Fibroblast of lung (primary cell): ENCODE data around the gene DUSP5. TPM values are rescaled to one million over a fixed set of nuclear protein-coding genes. Genes with fewer than 3 reads are reported as not detected.

ENCODE experiments used
- DNase-seq, 2 donors: peaks; one replicate each; pipeline versions ENCODE4 v3.0.0 to v3.0.0-alpha.2; 2010; ENCODE audit warnings: low read depth in 2 of 2
- H2AFZ ChIP-seq: 2 replicates; pipeline ENCODE4 v1.5.1; 2012; ENCODE audit warnings: low read length, control low read depth, inconsistent platforms
- H3K27ac ChIP-seq: 2 replicates; pipeline ENCODE4 v1.5.1; 2011; ENCODE audit warnings: low read length, control low read depth; ENCODE audit not compliant: insufficient read depth
- H3K27me3 ChIP-seq: 2 replicates; pipeline ENCODE4 v1.5.1; 2011; ENCODE audit warnings: mild to moderate bottlenecking, low read length; ENCODE audit not compliant: control insufficient read depth, insufficient read depth
- H3K36me3 ChIP-seq: 2 replicates; pipeline ENCODE4 v1.5.1; 2011; ENCODE audit warnings: low read length; ENCODE audit not compliant: control insufficient read depth, insufficient read depth
- H3K4me1 ChIP-seq: 2 replicates; pipeline ENCODE4 v1.5.1; 2011; ENCODE audit warnings: low read length; ENCODE audit not compliant: control insufficient read depth, insufficient read depth; ENCODE audit errors: extremely low read depth
- H3K4me2 ChIP-seq: 2 replicates; pipeline ENCODE4 v1.5.1; 2011; ENCODE audit warnings: low read length, control low read depth; ENCODE audit not compliant: insufficient read depth; ENCODE audit errors: extremely low read depth
- H3K4me3 ChIP-seq, 4 experiments: fragments of 200-600 bp in 1 of 4; sonication (generic) in 1 of 4; replicated peaks in 1 of 4; 2 replicates each; pipeline ENCODE4 v1.5.1; 2011 to 2016; ENCODE audit warnings: low read length in 4 of 4, low read depth in 3 of 4, mild to moderate bottlenecking in 3 of 4, control low read depth in 2 of 4, inconsistent platforms in 1 of 4, mixed read lengths in 1 of 4; ENCODE audit not compliant: insufficient read depth in 1 of 4; ENCODE audit errors: control extremely low read depth in 1 of 4
- H3K79me2 ChIP-seq: 2 replicates; pipeline ENCODE4 v1.5.1; 2012; ENCODE audit warnings: mild to moderate bottlenecking, low read length, inconsistent platforms; ENCODE audit not compliant: control insufficient read depth, insufficient read depth
- H3K9ac ChIP-seq: 2 replicates; pipeline ENCODE4 v1.5.1; 2011; ENCODE audit warnings: mild to moderate bottlenecking, low read length, control low read depth; ENCODE audit not compliant: insufficient read depth
- H3K9me3 ChIP-seq: 2 replicates; pipeline ENCODE4 v1.5.1; 2012; ENCODE audit warnings: low read depth, low read length; ENCODE audit not compliant: control insufficient read depth, insufficient read depth
- H4K20me1 ChIP-seq: 2 replicates; pipeline ENCODE4 v1.5.1; 2011; ENCODE audit warnings: low read length; ENCODE audit not compliant: control insufficient read depth, insufficient read depth; ENCODE audit errors: extremely low read depth
- EZH2 ChIP-seq: IDR thresholded peaks from 2 replicates; pipeline ENCODE4 v1.5.1; 2012; ENCODE audit warnings: low read length, control low read depth, mild to moderate bottlenecking; ENCODE audit errors: missing control alignments
- polyA plus RNA-seq, 2 donors: library from polyadenylated mRNA; depleted of rRNA in 1 of 2; stranded (reverse) in 1 of 2; unstranded in 1 of 2; fragments of >200 nt; gene quantifications; 2 replicates each; pipeline ENCODE4 v1.2.1, GENCODE V29; 2011 to 2012; ENCODE audit warnings: missing spikeins in 1 of 2
- total RNA-seq: library from RNA; depleted of rRNA; stranded (reverse); fragments of >200 nt; gene quantifications from 2 replicates; pipeline ENCODE4 v1.2.1, GENCODE V29; 2014
- TF ChIP-seq, protein P1 (sequence below), 2 donors: IDR thresholded peaks in 1 of 2; conservative IDR thresholded peaks in 1 of 2; 1 replicate in 1 of 2; 2 replicates in 1 of 2; pipeline ENCODE4 v1.5.1; 2011 to 2012; ENCODE audit warnings: low read length in 2 of 2, control low read depth in 1 of 2, inconsistent platforms in 1 of 2, low read depth in 1 of 2, mild to moderate bottlenecking in 1 of 2

The DUSP5 gene
- total and polyA plus RNA-seq, 2 donors (not counting 1 experiment from before 2014, with no cell fraction given), result 27.6 to 37.7 TPM

DNA sequence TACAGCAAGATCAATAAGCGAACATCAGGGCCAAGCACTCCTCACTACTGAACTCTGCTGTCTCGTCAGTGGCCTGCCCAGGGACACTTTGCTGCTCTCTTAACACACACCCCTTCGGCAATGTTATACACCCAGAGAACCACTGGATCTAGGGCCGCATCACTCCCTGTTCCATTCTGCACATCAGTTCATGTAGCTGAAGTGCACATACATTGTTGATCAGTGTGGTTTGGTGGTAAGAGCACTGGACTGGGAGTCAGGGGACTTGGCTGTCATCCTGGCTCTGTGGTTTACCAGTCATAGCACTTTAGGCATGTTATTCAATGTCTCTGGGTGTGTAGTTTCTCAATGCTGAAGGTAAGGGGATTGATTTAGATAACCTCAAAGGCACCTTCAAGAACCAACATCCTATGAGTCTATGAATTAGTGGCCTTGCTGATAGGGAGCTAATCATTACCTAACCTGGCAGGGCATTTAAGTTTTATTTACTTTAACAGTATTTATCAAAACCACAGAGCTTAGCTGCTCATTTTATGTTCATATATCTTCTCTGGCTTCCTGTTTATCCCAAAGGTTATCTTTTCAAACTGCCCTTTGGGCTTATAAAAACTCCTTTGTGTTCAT, 24.8 kb downstream of the DUSP5 start:
- Histone ChIP-seq H2AFZ (no peak overlapping the region), H3K4me3 (no peak overlapping the region), H3K27me3 (no peaks in the 10 kb centered on the region), H3K4me2 (no peak overlapping the region), H3K4me1 (peaks cover 14% of the 10 kb centered on the region), H3K9ac (no peak overlapping the region), H4K20me1 (no peaks in the 10 kb centered on the region), H3K79me2 (no peaks in the 10 kb centered on the region), H3K36me3 (no peaks in the 10 kb centered on the region), H3K9me3 (no peaks in the 10 kb centered on the region), H3K27ac (no peak overlapping the region)
- TF ChIP-seq EZH2, result no peak
- TF ChIP-seq, protein P1, sequence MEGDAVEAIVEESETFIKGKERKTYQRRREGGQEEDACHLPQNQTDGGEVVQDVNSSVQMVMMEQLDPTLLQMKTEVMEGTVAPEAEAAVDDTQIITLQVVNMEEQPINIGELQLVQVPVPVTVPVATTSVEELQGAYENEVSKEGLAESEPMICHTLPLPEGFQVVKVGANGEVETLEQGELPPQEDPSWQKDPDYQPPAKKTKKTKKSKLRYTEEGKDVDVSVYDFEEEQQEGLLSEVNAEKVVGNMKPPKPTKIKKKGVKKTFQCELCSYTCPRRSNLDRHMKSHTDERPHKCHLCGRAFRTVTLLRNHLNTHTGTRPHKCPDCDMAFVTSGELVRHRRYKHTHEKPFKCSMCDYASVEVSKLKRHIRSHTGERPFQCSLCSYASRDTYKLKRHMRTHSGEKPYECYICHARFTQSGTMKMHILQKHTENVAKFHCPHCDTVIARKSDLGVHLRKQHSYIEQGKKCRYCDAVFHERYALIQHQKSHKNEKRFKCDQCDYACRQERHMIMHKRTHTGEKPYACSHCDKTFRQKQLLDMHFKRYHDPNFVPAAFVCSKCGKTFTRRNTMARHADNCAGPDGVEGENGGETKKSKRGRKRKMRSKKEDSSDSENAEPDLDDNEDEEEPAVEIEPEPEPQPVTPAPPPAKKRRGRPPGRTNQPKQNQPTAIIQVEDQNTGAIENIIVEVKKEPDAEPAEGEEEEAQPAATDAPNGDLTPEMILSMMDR (conservative IDR thresholded peaks at IDR 0.05 in 1 of 2, IDR thresholded peaks at IDR 0.05 in 1 of 2; ENCODE audit: low read depth in 1 of 2, low read length in 2 of 2), result no peak
- peak in 1 of 2 donors; percentile 77 for DNase-seq

GRCh38 chr10:110523736-110524135, 26.0 kb downstream of the DUSP5 start:
- Histone ChIP-seq H3K4me3 (no peak overlapping the region), H3K27me3 (no peaks in the 10 kb centered on the region), H3K9me3 (no peaks in the 10 kb centered on the region), H3K36me3 (no peaks in the 10 kb centered on the region), H4K20me1 (no peaks in the 10 kb centered on the region), H2AFZ (no peak overlapping the region), H3K4me2 (no peak overlapping the region), H3K4me1 (peaks cover 25% of the 10 kb centered on the region), H3K9ac (no peak overlapping the region), H3K79me2 (no peaks in the 10 kb centered on the region), H3K27ac (no peak overlapping the region)
- DNase-seq, result no peak
- TF ChIP-seq, protein P1 (conservative IDR thresholded peaks at IDR 0.05 in 1 of 2, IDR thresholded peaks at IDR 0.05 in 1 of 2; ENCODE audit: low read depth in 1 of 2, low read length in 2 of 2), result no peak
- TF ChIP-seq EZH2, result no peak

GRCh38 chr10:110524179-110524858, 26.6 kb downstream of the DUSP5 start:
- Histone ChIP-seq H3K36me3 (no peaks in the 10 kb centered on the region), H3K4me2 (no peak overlapping the region), H2AFZ (no peak overlapping the region), H3K4me3 (no peak overlapping the region), H3K4me1 (peaks cover 25% of the 10 kb centered on the region), H3K79me2 (no peaks in the 10 kb centered on the region), H3K9ac (no peak overlapping the region), H4K20me1 (no peaks in the 10 kb centered on the region), H3K27ac (no peak overlapping the region), H3K27me3 (no peaks in the 10 kb centered on the region), H3K9me3 (no peaks in the 10 kb centered on the region)
- TF ChIP-seq EZH2, result no peak
- TF ChIP-seq, protein P1 (conservative IDR thresholded peaks at IDR 0.05 in 1 of 2, IDR thresholded peaks at IDR 0.05 in 1 of 2; ENCODE audit: low read depth in 1 of 2, low read length in 2 of 2), result no peak
- no peak for DNase-seq
